SW480 (cell line): ENCODE measurements around the gene ACTMAP.
"Not testable (repeated sequence)": the region's sequence is repeated elsewhere in the genome, so short reads cannot be mapped to it uniquely, and the experiment has no call there.

Source experiments
- DNase-seq: peaks from one replicate; pipeline ENCODE4 v3.0.0-alpha.2; 2016; ENCODE audit warnings: low spot score

The ACTMAP gene

DNA sequence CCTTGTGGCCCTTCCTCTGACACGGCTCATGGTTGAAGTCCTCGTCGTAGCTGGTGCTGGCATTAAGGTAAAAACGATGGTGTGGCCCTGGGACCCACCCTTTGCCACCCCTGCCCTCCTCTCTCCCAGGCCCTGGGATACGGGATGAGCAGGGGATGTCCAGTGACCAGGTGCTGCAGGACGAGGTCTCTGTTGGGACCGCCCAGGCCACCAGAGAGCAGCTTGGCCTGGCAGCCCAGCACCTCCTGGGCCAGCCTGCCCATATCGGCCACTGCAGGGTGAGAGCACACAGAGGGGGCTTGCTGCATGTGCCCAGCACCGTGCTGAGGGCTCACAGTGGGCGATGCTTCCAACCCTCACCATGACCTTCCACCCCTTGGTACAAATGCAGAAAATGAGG is 6.4 kb downstream of the ACTMAP start:
- DNase-seq = no peak

DNA sequence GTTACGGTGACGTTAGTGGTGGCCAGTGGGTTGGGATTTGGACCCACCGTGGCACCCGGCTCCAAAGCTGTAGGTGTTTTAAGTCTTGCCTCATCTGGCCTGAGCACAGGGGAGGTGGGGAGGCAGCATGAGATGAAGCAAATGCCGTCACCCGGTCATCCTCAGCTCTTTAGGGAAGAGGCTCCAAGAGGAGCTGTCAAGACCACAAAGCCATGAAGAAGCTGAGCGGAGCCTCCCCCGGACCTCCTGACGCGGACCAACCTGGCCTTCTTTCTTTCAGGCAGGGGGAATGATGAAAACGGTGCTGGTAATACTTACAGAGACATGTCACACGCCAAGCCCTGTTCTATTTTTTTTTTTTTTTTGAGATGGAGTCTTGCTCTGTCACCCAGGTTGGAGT is 7.4 kb downstream of the ACTMAP start:
- DNase-seq = no peak

- no peak for DNase-seq
Observed at GRCh38 chr19:40742477-40742876, 7.8 kb downstream of the ACTMAP start.

- DNase-seq = no peak
Observed at GRCh38 chr19:40741527-40742390, 8.5 kb downstream of the ACTMAP start.

DNA sequence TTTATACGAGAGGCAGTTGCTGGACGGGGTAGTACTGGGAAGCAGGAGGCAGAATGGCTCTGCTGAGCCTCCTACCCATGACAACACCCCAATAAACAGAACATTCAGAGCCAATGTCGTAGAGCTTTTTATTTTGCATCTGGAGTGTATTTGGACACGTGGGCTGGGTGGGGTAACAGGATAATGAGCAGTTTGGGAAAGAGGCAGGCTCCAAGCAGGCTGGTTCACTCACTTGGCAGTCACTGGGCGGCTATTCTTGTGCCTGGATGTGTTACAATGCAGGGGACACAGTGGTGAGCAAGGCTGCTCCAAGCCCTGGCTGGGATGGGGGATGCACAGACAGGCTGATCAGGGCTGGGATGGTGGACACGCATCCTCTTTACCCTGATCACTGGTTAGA is 9.5 kb downstream of the ACTMAP start:
- no peak for DNase-seq

GRCh38 chr19:40739871-40740703 is 10.2 kb downstream of the ACTMAP start:
- no peak for DNase-seq

GRCh38 chr19:40739030-40739839 is 11.0 kb downstream of the ACTMAP start:
- no peak for DNase-seq

GRCh38 chr19:40737102-40737644 is 13.1 kb downstream of the ACTMAP start:
- no peak for DNase-seq

GRCh38 chr19:40736661-40737060 is 13.6 kb downstream of the ACTMAP start:
- no peak for DNase-seq

DNA sequence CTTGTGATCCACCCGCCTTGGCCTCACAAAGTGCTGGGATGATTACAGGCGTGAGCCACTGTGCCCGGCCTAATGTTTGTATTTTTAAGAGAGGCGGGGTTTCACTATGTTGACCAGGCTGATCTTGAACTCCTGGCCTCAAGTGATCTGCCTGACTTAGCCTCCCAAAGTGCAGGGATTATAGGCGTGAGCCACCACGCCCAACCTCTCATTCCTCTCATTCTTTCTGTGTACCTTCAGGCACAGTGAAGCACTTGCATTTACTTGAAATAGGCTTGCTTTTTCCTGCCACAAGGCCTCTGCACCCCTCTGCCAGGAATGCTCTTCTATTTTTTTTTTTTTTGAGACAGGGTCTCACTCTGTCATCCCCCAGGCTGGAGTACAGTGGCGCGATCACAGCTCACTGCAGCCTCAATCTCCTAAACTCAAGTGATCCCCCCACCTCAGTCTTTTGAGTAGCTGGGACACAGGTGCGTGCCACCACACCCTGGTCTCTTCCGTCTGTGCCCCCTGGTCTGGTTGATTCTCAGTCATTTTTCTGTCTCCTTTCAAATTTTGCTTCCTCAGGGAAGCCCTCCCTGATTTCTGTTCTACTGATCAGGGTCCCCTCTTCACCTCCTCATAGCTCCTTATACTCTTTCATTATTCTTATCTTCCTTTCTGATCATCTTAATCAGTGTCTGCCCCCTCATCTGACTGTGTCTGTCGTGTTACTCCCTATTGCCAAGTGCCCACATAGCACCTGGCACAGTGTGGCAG is 15.1 kb downstream of the ACTMAP start:
- no peak for DNase-seq

DNA sequence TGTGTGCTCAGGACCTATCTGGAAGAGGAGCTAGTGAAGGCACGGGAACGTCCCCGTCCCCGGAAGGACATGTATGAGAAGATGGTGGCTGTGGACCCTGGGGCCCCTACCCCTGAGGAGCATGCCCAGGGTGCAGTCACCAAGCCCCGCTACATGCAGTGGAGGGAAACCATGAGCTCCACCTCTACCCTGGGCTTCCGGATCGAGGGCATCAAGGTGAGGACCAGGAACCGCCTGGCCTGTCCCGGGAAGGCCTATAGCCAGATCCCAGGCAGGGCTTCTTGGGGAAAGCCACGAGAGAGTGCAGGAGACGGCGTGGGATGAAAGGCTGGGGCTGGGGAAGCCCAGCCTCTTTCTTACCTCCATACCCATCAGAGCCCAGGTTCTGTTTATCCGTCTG is 17.1 kb downstream of the ACTMAP start:
- DNase-seq = no peak

GRCh38 chr19:40732304-40732703 is 18.0 kb downstream of the ACTMAP start:
- not testable (repeated sequence) for DNase-seq

GRCh38 chr19:40730065-40730464 is 20.2 kb downstream of the ACTMAP start:
- DNase-seq = not testable (repeated sequence)

- DNase-seq = no peak
Observed at GRCh38 chr19:40726279-40726678, 24.0 kb downstream of the ACTMAP start.

DNA sequence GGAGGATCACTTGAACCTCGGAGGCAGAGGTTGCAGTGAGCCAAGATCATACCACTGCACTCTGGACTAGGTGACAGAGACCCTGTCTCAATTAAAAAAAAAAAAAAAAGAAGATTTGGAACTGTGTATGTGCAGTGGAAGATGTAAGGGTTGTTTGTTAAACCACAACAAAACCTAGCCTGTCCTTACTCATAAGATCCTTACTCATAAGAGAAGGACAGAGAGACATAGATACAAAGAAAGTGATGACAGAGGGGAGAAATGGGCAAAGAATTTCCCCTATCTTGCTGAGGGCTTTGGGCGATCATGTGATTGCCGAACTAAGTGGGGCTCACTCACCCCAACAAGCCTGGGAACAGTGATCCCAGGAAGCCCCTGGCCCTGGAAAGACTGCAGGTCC is 25.4 kb downstream of the ACTMAP start:
- DNase-seq = no peak

DNA sequence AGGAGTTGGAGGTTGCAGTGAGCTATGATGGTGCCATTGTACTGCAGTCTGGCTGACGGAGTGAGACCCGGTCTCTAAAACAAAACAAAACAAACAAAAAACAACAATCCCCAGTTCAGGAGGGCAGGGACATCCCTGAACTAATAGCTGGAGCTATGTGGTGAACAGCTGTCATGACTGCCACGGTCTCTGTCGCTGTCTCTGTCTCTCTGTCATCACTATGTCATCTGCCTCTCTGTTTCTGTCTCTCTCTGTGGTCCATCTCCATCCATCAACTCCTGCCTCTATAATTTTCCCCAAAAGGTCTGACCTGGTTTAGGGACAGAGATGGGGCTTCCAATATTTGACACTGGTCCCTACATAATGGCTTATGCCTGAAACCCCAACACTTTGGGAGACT is 26.0 kb downstream of the ACTMAP start:
- no peak for DNase-seq

DNA sequence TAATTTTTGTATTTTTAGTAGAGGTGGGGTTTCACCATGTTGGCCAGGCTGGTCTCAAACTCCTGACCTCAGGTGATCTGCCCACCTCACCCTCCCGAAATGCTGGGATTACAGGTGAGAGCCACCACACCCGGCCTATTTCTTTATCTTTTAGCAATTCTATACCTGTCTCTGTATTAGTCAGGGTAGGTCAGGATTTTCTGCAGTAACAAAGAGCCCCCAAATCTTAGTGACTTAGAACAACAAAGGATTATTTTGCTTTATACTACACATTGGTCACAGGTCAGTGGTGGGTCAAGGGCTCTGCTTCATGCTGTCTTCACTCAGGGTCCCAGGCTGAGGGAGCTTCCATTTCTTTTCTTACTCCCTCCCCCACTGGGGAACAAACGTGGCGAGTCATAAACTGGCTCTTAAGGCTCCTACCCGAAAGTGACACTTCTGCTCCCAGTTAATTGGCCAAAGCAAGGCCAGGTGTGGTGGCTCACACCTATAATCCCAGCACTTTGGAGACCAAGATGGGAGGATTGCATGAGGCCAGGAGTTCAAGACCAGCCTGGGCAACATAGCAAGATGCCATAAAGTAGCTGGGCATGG is 26.5 kb downstream of the ACTMAP start:
- no peak for DNase-seq

GRCh38 chr19:40721936-40722661 is 28.2 kb downstream of the ACTMAP start:
- DNase-seq = no peak

DNA sequence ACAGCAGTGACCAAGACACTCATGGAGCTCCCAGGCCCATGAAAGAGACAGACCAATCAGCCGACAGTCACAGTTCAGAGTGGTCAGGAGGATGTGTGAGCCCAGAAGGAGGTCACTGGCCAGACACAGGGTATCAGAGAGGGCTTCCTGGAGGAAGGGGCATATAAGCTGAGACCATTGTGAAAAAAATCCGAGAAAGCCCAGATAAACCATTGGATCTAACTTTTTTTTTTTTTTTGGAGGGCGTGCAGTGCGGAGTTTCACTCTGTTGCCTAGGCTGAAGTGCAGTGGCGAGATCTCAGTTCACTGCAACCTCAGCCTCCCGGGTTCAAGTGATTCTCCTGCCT is 29.2 kb downstream of the ACTMAP start:
- DNase-seq = no peak

DNA sequence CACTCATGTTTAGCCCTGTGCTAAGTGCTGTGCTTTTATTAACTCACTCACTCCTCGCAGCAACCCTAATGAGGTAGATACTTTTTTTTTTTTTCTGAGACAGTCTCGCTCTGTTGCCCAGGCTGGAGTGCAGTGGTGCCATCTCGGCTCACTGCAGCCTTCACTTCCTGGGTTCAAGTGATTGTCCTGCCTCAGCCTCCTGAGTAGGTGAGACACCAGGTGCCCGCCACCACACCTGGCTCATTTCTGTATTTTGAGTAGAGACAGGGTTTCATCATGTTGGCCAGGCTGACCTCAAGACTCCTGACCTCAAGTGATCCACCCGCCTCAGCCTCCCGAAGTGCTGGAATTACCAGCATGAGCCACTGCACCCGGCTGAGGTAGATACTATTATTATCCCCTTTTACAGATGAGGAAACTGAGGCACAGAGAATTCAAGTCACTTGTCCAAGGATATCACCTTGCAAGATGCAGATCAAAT is 30.8 kb downstream of the ACTMAP start:
- no peak for DNase-seq
